Lung (tissue), 12 donors: ENCODE data around the gene HS6ST3. TPM values are rescaled to one million over a fixed set of nuclear protein-coding genes. Genes with fewer than 3 reads are reported as not detected.

ENCODE experiments used
- ATAC-seq: fragments of 200-7000 bp; cut with Tn5 transposase; one replicate; pipeline ENCODE4 v1.9.1; 2020; ENCODE audit warnings: moderate number of reproducible peaks; ENCODE audit not compliant: insufficient read depth, low FRiP score
- DNase-seq, 3 donors: peaks; one replicate each; pipeline ENCODE4 v3.0.0-alpha.2; 2013 to 2017
- H3K27ac ChIP-seq, 2 donors: one replicate each; pipeline ENCODE4 v1.5.1; 2013; ENCODE audit warnings: mild to moderate bottlenecking in 2 of 2, moderate library complexity in 2 of 2, control low read depth in 1 of 2, inconsistent platforms in 1 of 2, low read depth in 1 of 2, low read length in 1 of 2
- H3K27me3 ChIP-seq, 3 donors: one replicate each; pipeline ENCODE4 v1.5.1; 2013; ENCODE audit warnings: low read length in 2 of 3; ENCODE audit not compliant: control insufficient read depth in 3 of 3, insufficient read depth in 3 of 3
- H3K36me3 ChIP-seq, 4 donors: one replicate each; pipeline ENCODE4 v1.5.1; 2013; ENCODE audit warnings: low read length in 4 of 4, mild to moderate bottlenecking in 1 of 4, moderate library complexity in 1 of 4; ENCODE audit not compliant: control insufficient read depth in 4 of 4, insufficient read depth in 4 of 4
- H3K4me1 ChIP-seq, 5 donors: one replicate each; pipeline ENCODE4 v1.5.1; 2013; ENCODE audit warnings: low read length in 5 of 5, mild to moderate bottlenecking in 2 of 5, moderate library complexity in 1 of 5; ENCODE audit not compliant: control insufficient read depth in 5 of 5, insufficient read depth in 5 of 5
- H3K4me3 ChIP-seq: one replicate; pipeline ENCODE4 v1.5.1; 2013; ENCODE audit warnings: mild to moderate bottlenecking, control low read depth, moderate library complexity
- H3K9ac ChIP-seq, 2 donors: one replicate each; pipeline ENCODE4 v1.5.1; 2013; ENCODE audit warnings: low read length in 2 of 2, control low read depth in 1 of 2; ENCODE audit not compliant: insufficient read depth in 1 of 2
- H3K9me3 ChIP-seq, 4 donors: one replicate each; pipeline ENCODE4 v1.5.1; 2013; ENCODE audit warnings: low read length in 3 of 4, mild to moderate bottlenecking in 1 of 4, moderate library complexity in 1 of 4; ENCODE audit not compliant: control insufficient read depth in 4 of 4, insufficient read depth in 3 of 4
- WGBS, 2 donors: extraction: QIAGEN DNeasy Blood & Tissue Kit; methylation state at CpG; one replicate each; pipeline ENCODE4 v1.1.7; 2013; 5-methylcytosine and 5-hydroxymethylcytosine counted together
- polyA plus RNA-seq, 2 donors: library from polyadenylated mRNA; stranded (reverse); fragments of 200-250 nt; gene quantifications; one replicate each; pipeline ENCODE4 v1.2.1, GENCODE V29; 2013
- total RNA-seq, 2 donors: library from RNA; depleted of rRNA in 1 of 2; stranded (reverse); fragments of >200 nt in 1 of 2; gene quantifications; one replicate each; pipeline ENCODE4 v1.2.1, GENCODE V29; 2014 to 2021
- TF ChIP-seq, protein P1 (sequence below): IDR thresholded peaks from 2 replicates; pipeline ENCODE4 v1.5.1; 2012; ENCODE audit warnings: mild to moderate bottlenecking; ENCODE audit errors: control extremely low read depth, extremely low read depth
- donor health status: control.
- donor health status: control.
- donor health status: Bipolar disorder and iron deficiency.
- donor health status: healthy.
- donor health status: DM: yes; HTN: yes; CAD: no.

HS6ST3 gene
- total and polyA plus RNA-seq, 4 donors, result 0.01 to 0.17 (median 0.04) TPM

DNA sequence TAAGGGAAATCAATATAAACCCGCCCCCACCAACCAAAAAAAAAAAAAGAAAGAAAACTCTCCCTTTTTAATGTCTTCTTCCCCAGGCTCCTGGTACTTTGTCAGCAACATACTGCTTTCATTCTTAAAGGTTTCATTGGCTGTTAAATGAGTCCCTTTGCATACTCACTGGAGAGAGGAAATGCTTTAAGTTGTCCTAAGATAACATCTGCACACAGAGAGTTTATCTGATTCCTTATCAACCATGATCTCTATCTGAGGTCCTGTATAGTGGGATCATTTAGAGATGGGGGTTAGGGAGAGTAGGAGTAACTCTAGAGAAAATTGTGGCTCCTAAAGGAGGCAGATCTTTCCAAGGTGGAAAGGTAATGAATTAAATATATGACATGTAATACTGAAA is 747.9 kb downstream of the HS6ST3 start:
- Histone ChIP-seq H3K4me1 (no peaks in the 10 kb centered on the region), H3K27ac (no peak overlapping the region), H3K36me3 (no peaks in the 10 kb centered on the region), H3K9me3 (peaks cover 0 to 5% (median 2%) of the 10 kb centered on the region in 4 donors), H3K27me3 (peaks cover 0 to 3% (median 2%) of the 10 kb centered on the region in 3 donors), H3K9ac (no peak overlapping the region), H3K4me3 (no peak overlapping the region)
- 73 to 92% methylated on average over 1 of the region's 1 CpG for WGBS, 2 donors
- TF ChIP-seq, protein P1, sequence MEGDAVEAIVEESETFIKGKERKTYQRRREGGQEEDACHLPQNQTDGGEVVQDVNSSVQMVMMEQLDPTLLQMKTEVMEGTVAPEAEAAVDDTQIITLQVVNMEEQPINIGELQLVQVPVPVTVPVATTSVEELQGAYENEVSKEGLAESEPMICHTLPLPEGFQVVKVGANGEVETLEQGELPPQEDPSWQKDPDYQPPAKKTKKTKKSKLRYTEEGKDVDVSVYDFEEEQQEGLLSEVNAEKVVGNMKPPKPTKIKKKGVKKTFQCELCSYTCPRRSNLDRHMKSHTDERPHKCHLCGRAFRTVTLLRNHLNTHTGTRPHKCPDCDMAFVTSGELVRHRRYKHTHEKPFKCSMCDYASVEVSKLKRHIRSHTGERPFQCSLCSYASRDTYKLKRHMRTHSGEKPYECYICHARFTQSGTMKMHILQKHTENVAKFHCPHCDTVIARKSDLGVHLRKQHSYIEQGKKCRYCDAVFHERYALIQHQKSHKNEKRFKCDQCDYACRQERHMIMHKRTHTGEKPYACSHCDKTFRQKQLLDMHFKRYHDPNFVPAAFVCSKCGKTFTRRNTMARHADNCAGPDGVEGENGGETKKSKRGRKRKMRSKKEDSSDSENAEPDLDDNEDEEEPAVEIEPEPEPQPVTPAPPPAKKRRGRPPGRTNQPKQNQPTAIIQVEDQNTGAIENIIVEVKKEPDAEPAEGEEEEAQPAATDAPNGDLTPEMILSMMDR, result no peak
- no peak for ATAC-seq
- no peak for DNase-seq

DNA sequence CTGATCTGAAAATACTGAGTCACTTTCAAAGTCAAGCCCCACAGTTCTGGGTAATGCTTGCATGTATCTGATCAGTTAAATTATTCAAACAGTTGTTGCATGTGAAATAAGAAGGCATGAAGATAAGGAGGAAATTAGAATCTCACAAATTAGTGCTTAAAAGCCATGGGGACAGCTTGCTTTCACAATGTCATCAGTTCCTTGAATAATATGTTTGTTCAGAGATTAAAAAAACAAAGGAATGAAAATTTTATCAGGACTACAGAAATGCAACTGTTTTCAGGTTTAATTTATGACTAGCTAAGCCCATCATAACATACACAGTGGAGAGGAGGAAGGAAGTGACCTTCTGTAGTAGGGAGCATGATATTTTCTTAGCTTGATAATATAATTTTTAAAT is 754.3 kb downstream of the HS6ST3 start:
- Histone ChIP-seq H3K9ac (no peak overlapping the region), H3K27ac (no peak overlapping the region), H3K4me3 (no peak overlapping the region), H3K4me1 (no peaks in the 10 kb centered on the region), H3K27me3 (peaks cover 0 to 3% (median 2%) of the 10 kb centered on the region in 3 donors), H3K9me3 (no peaks in the 10 kb centered on the region), H3K36me3 (no peaks in the 10 kb centered on the region)
- DNase-seq, result no peak
- no peak for ATAC-seq
- TF ChIP-seq, protein P1, result no peak

DNA sequence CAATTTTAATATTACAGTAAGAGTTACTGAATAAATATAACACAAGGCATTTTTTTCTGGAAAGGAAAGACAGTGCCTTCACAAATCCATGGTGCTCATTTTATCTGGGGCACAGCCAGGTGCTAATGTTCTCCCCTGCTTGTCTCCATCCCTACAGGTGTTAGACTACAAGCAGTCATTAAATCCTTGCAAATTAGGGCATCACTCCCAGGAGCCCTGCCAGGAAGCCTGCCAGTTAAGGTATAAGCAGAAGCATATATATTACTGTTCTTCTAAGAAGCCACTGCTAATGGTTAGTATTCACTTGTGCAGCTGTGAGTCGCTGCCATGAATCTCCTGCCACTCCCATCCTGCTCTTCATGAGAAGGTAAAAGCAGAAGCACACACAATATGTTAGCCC is 754.7 kb downstream of the HS6ST3 start:
- no peak for DNase-seq
- peaks cover 0 to 3% (median 2%) of the 10 kb centered on the region in 3 donors for H3K27me3 ChIP-seq
- H3K4me1 ChIP-seq, result peaks cover 0 to 2% (median 0%) of the 10 kb centered on the region in 5 donors
- H3K9ac ChIP-seq, result no peak overlapping the region
- TF ChIP-seq, protein P1, result no peak
- H3K36me3 ChIP-seq, result no peaks in the 10 kb centered on the region
- no peak overlapping the region for H3K4me3 ChIP-seq
- H3K27ac ChIP-seq, result no peak overlapping the region
- no peak for ATAC-seq
- H3K9me3 ChIP-seq, result no peaks in the 10 kb centered on the region
- 48 to 73% methylated on average over 1 of the region's 1 CpG for WGBS, 2 donors

DNA sequence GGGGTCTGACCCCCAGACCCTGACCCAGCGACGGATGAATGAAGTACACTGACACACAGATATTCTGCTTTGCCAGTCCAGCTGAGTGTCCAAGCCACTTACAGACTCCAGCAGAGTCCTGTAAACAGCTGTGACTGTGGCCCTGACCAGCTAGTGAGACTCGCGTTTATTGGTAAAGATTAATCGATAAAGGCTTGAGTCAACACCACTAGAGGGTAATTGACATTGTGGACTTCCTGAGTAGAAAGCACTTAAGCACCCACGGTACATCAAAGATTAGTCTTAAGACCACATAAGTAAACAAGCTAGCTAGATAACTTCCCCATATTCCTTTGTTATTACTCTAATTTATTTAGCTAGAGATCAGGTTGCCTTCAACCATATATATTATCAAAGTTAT is 758.4 kb downstream of the HS6ST3 start:
- ATAC-seq, result no peak
- Histone ChIP-seq H3K36me3 (no peaks in the 10 kb centered on the region), H3K9me3 (no peaks in the 10 kb centered on the region), H3K9ac (no peak overlapping the region), H3K4me3 (no peak overlapping the region), H3K4me1 (peaks cover 0 to 2% (median 0%) of the 10 kb centered on the region in 5 donors), H3K27ac (no peak overlapping the region), H3K27me3 (no peaks in the 10 kb centered on the region)
- WGBS, 2 donors, result 48 to 54% methylated on average over 6 of the region's 6 CpGs
- TF ChIP-seq, protein P1, result no peak
- no peak for DNase-seq
